Upper lobe of left lung (tissue), 6 donors: ENCODE data around the gene RFTN1. TPM values are rescaled to one million over a fixed set of nuclear protein-coding genes. Genes with fewer than 3 reads are reported as not detected.

Experiments
- ATAC-seq, 2 donors: fragments of 200-7000 bp; cut with Tn5 transposase; one replicate each; pipeline ENCODE4 v1.9.1; 2022; ENCODE audit warnings: mild to moderate bottlenecking in 2 of 2, moderate library complexity in 2 of 2; ENCODE audit not compliant: low FRiP score in 2 of 2
- DNase-seq, 2 donors: peaks; one replicate each; pipeline ENCODE4 v3.0.0-alpha.2; 2019 to 2020
- H3K27ac ChIP-seq, 4 donors: fragments of 200-600 bp; sonication (generic); one replicate each; pipeline ENCODE4 v1.5.1; 2016 to 2019
- H3K27me3 ChIP-seq, 4 donors: fragments of 200-600 bp; sonication (generic); one replicate each; pipeline ENCODE4 v1.5.1; 2017 to 2019
- H3K36me3 ChIP-seq, 4 donors: fragments of 200-600 bp; sonication (generic); one replicate each; pipeline ENCODE4 v1.5.1; 2016 to 2019
- H3K4me1 ChIP-seq, 4 donors: fragments of 200-600 bp; sonication (generic); one replicate each; pipeline ENCODE4 v1.5.1; 2018 to 2019
- H3K4me3 ChIP-seq, 4 donors: fragments of 200-600 bp; sonication (generic); one replicate each; pipeline ENCODE4 v1.5.1; 2017 to 2019; ENCODE audit warnings: mild to moderate bottlenecking in 2 of 4, moderate library complexity in 1 of 4
- H3K9me3 ChIP-seq, 4 donors: fragments of 200-600 bp; sonication (generic); one replicate each; pipeline ENCODE4 v1.5.1; 2018 to 2019
- CTCF ChIP-seq, 6 experiments: fragments of 450-650 bp in 4 of 6; fragments of 200-600 bp in 2 of 6; sonication (generic) in 2 of 6; IDR thresholded peaks; one replicate each; pipeline ENCODE4 v1.5.1; 2016 to 2019; ENCODE audit warnings: antibody characterized with exemption in 6 of 6
- EP300 ChIP-seq, 4 donors: sonication (generic); formaldehyde crosslinking; IDR thresholded peaks; one replicate each; pipeline ENCODE4 v1.5.1; 2017; ENCODE audit warnings: antibody characterized with exemption in 4 of 4, control low read depth in 2 of 4
- POLR2A ChIP-seq, 4 donors: fragments of 450-650 bp; IDR thresholded peaks; one replicate each; pipeline ENCODE4 v1.5.1; 2016 to 2017; ENCODE audit warnings: antibody characterized with exemption in 4 of 4, mild to moderate bottlenecking in 2 of 4
- POLR2AphosphoS5 ChIP-seq, 2 donors: sonication (generic); formaldehyde crosslinking; IDR thresholded peaks; one replicate each; pipeline ENCODE4 v1.5.1; 2017; ENCODE audit warnings: antibody characterized with exemption in 2 of 2
- WGBS, 2 donors: methylation state at CpG; one replicate each; pipeline ENCODE4 v1.1.5; 2017 to 2018; 5-methylcytosine and 5-hydroxymethylcytosine counted together
- total RNA-seq, 6 donors: library from RNA; depleted of rRNA in 4 of 6; stranded (reverse); fragments of >200 nt in 4 of 6; gene quantifications; one replicate each; pipeline versions ENCODE4 v1.1.0 to v1.2.1, GENCODE V29; 2016 to 2021
- donor health status: DM: no; HTN: no; CAD: no; lungs with moderate emphysema.
- donor health status: DM: no; HTN: yes; CAD: no; lungs with severe emphysema.

RFTN1 gene
- total RNA-seq, 6 donors from 2014 or later = 62.1 to 121 (median 76.1) TPM

- WGBS, 2 donors = 90 to 91% methylated on average over 4 of the region's 4 CpGs
- TF ChIP-seq POLR2A (IDR thresholded peaks at IDR 0.05) = no peak
- H3K4me1 ChIP-seq = peaks cover 0 to 11% (median 8%) of the 10 kb centered on the region in 4 donors
- DNase-seq = no peak
- no peaks in the 10 kb centered on the region for H3K27me3 ChIP-seq
- H3K36me3 ChIP-seq = peaks cover 4 to 80% (median 31%) of the 10 kb centered on the region in 4 donors
- H3K27ac ChIP-seq = no peak overlapping the region
- no peak overlapping the region for H3K4me3 ChIP-seq
- ATAC-seq = no peak
- no peaks in the 10 kb centered on the region for H3K9me3 ChIP-seq
Measured at GRCh38 chr3:16319723-16320122, 193.8 kb downstream of the RFTN1 start.

GRCh38 chr3:16319307-16319706, 194.2 kb downstream of the RFTN1 start:
- no peak overlapping the region for H3K27ac ChIP-seq
- peaks cover 4 to 85% (median 30%) of the 10 kb centered on the region in 4 donors for H3K36me3 ChIP-seq

DNA sequence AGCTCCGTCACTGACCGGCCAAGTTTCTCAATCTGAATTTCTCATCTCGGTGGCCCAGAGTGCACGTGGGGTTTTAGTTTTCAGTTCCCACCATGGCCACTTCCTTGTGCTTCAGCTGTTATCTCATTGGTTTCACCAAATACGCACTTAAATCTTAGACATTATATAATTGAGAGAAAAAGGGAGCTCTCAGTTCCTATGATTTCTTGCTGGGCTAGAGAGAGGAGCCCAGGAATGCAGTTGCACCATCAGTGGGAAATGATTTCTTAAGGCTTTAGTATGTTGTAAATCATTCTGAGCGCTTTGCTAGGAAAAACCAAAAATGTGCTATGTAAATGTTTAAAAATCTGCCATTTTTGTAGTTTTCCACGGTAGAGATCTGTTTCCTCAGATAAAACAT, 195.3 kb downstream of the RFTN1 start:
- no peak for ATAC-seq
- Histone ChIP-seq H3K27ac (peak overlapping the region in 2 of 4 donors; percentile 21 to 41), H3K9me3 (no peaks in the 10 kb centered on the region), H3K36me3 (peaks cover 4 to 88% (median 26%) of the 10 kb centered on the region in 4 donors), H3K4me3 (no peak overlapping the region), H3K4me1 (peaks cover 0 to 11% (median 8%) of the 10 kb centered on the region in 4 donors), H3K27me3 (no peaks in the 10 kb centered on the region)
- no peak for DNase-seq
- WGBS, 2 donors = 61 to 62% methylated on average over 7 of the region's 7 CpGs
- TF ChIP-seq POLR2AphosphoS5 (IDR thresholded peaks at IDR 0.05) (no peak), EP300 (IDR thresholded peaks at IDR 0.05) (no peak), CTCF (IDR thresholded peaks at IDR 0.05) (no peak), POLR2A (IDR thresholded peaks at IDR 0.05) (no peak)

More at GRCh38 chr3:16319307-16319706, 194.2 kb downstream of the RFTN1 start:
- DNase-seq (no peak), ATAC-seq (no peak)
- Histone ChIP-seq H3K4me3 (no peak overlapping the region), H3K9me3 (no peaks in the 10 kb centered on the region), H3K27me3 (no peaks in the 10 kb centered on the region), H3K4me1 (peaks cover 0 to 11% (median 8%) of the 10 kb centered on the region in 4 donors)
- TF ChIP-seq CTCF (IDR thresholded peaks at IDR 0.05) = peak in 3 of 6 experiments; percentile 9 to 42 (median 12)
- TF ChIP-seq POLR2AphosphoS5 (IDR thresholded peaks at IDR 0.05) = no peak
- WGBS, 2 donors = 75 to 77% methylated on average over 4 of the region's 4 CpGs

DNA sequence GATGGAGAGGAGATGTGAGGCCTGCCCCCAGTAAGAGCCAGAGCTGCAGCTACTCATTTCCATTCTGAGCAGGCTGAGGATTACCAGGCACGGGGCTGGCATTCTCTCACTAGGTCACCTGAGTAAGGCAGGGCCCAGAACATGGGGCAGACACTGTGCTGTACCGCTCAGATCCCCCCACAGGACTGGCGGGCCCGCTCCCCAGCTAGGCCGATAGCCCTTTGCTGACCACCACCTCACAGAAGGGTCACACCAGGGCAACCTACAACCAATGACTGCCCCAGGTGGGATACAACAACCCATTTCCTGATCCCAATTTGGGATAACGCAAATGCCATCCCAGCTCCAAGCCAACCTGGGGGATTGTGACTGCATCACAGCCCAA, 195.9 kb downstream of the RFTN1 start:
- H3K4me3 ChIP-seq = no peak overlapping the region
- H3K27me3 ChIP-seq = no peaks in the 10 kb centered on the region
- peaks cover 0 to 12% (median 8%) of the 10 kb centered on the region in 4 donors for H3K4me1 ChIP-seq
- H3K9me3 ChIP-seq = no peaks in the 10 kb centered on the region
- 96% methylated on average over 6 of the region's 6 CpGs; no CpG with 5 or more reads in 1 of the 2 donors for WGBS, 2 donors
- peaks cover 4 to 83% (median 21%) of the 10 kb centered on the region in 4 donors for H3K36me3 ChIP-seq
- H3K27ac ChIP-seq = peak overlapping the region in 1 of 4 donors; percentile 21
- no peak for TF ChIP-seq CTCF (IDR thresholded peaks at IDR 0.05)
- TF ChIP-seq POLR2AphosphoS5 (IDR thresholded peaks at IDR 0.05) = no peak
- TF ChIP-seq POLR2A (IDR thresholded peaks at IDR 0.05) = no peak
- no peak for TF ChIP-seq EP300 (IDR thresholded peaks at IDR 0.05)
- ATAC-seq (peak in 1 of 2 donors; percentile 38), DNase-seq (no peak)

DNA sequence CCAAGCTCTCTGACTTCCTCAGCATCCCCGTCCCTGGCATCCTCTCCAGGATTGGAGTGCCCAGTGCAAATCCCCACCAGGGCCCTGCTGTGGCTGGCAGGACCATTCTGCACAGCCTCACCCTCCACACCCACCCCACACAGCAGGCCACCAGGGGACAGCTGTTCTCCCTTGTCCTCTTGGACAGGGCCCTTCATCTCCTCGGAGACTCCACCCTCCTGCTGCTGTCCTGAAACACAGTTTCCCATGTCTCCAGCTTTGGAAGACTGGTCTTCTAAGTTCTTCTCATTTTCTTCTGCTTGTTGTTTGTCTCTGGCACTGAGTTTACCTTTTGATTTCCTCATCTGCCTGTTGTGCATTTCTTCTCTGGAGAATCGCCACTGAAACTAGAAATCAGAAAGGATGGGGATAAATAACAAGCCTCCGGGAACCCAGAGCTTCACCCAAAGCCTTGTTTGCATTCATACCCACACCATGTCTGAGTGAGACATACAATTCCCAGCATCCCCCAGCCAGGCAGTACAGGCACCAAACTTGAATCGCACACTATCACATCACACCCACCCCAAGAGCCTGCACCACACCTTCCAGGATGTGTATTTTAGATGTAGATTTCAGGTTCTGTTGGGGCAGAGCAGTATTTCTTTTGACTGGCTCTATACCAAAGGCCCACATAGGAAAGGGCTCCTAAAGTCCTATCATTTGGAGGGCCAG, 196.5 kb downstream of the RFTN1 start:
- peaks cover 4 to 83% (median 15%) of the 10 kb centered on the region in 4 donors for H3K36me3 ChIP-seq
- no peak for TF ChIP-seq EP300 (IDR thresholded peaks at IDR 0.05)
- TF ChIP-seq CTCF (IDR thresholded peaks at IDR 0.05) = no peak
- no peak for TF ChIP-seq POLR2A (IDR thresholded peaks at IDR 0.05)
- no peak for TF ChIP-seq POLR2AphosphoS5 (IDR thresholded peaks at IDR 0.05)
- peaks cover 0 to 17% (median 9%) of the 10 kb centered on the region in 4 donors for H3K4me1 ChIP-seq
- whole genome bisulfite sequencing, 2 donors = 85 to 88% methylated on average over 5 of the region's 5 CpGs
- H3K4me3 ChIP-seq = no peak overlapping the region
- no peaks in the 10 kb centered on the region for H3K9me3 ChIP-seq
- DNase-seq (no peak), ATAC-seq (no peak)
- H3K27ac ChIP-seq = peak overlapping the region in 1 of 4 donors; percentile 21
- no peaks in the 10 kb centered on the region for H3K27me3 ChIP-seq
